Activated CD4-positive, alpha-beta T cell treated with anti-CD3 and anti-CD28 coated beads, Interleukin-2, amount 10 ng/mL, durations not matched to agents 7 days and 5 days (primary cell): ENCODE measurements around the gene MAMDC2. TPM values are rescaled to one million over a fixed set of nuclear protein-coding genes. Genes with fewer than 3 reads are reported as not detected.

ENCODE experiments used
- CTCF ChIA-PET: fragments of 350-600 bp; sonication (Branson Sonifier 250); formaldehyde crosslinking; loops from one replicate; lab custom pipeline; 2021; ENCODE audit warnings: antibody characterized with exemption; lab: Charles Lee
- POLR2A ChIA-PET: fragments of 350-600 bp; sonication (Branson Sonifier 250); formaldehyde crosslinking; loops from one replicate; lab custom pipeline; 2021; ENCODE audit warnings: antibody characterized with exemption; lab: Charles Lee
- DNase-seq: peaks from one replicate; pipeline ENCODE4 v3.0.0-alpha.2; 2020
- H3K27ac Mint-ChIP-seq: one replicate; pipeline ENCODE4 v1.8.0; 2021; ENCODE audit warnings: mild to moderate bottlenecking, moderate library complexity, mixed read lengths
- H3K27me3 Mint-ChIP-seq: one replicate; pipeline ENCODE4 v1.8.0; 2021; ENCODE audit warnings: mixed read lengths
- H3K36me3 Mint-ChIP-seq: one replicate; pipeline ENCODE4 v1.8.0; 2021; ENCODE audit warnings: low read depth, mixed read lengths
- H3K4me1 Mint-ChIP-seq: one replicate; pipeline ENCODE4 v1.8.0; 2021; ENCODE audit warnings: mixed read lengths
- H3K4me3 Mint-ChIP-seq: one replicate; pipeline ENCODE4 v1.8.0; 2021; ENCODE audit warnings: mild to moderate bottlenecking, moderate library complexity, mixed read lengths
- H3K9me3 Mint-ChIP-seq: one replicate; pipeline ENCODE4 v1.8.0; 2021; ENCODE audit warnings: mixed read lengths
- total RNA-seq, 2 experiments: library from RNA; stranded (reverse); gene quantifications; one replicate each; pipeline ENCODE4 v1.2.3, GENCODE V29; 2021

The MAMDC2 gene
- total RNA-seq, 2 experiments from 2014 or later: not detected

DNA sequence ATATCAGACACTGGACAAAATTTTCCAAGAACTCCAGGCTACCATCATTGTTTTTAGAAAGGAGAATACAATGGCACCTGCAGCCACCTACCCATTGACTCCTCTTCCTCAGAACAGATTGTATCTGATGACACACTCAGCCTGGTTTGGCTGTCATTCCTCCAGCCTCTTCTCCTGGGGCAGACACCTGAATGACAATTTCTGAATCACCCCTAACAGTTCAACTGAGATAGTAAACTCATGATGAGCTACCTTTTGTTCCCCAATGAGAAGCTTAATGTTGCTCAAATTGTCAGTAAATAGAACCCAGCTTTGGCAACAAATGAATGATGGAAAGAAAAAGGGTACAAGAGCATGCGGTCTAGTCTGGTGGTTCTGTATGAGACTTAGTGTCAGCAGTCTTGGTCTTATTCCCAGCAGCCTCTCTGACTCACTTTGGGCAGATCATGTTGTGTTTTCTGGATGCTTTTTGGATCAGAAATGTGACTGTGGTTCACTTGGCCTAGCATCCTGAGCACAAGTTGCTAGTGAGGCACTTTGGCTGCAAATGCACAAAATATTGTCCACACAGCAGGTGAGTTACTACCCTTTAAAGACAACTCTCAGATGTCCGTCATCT, 78.3 kb downstream of the MAMDC2 start:
- Mint-ChIP-seq H3K4me3 (no peak overlapping the region), H3K36me3 (no peaks in the 10 kb centered on the region), H3K27me3 (peaks cover 6% of the 10 kb centered on the region), H3K27ac (no peak overlapping the region), H3K9me3 (no peaks in the 10 kb centered on the region), H3K4me1 (no peaks in the 10 kb centered on the region)
- ChIA-PET CTCF (interaction anchor here (0.6 to 1.7 kb wide), 4 partner anchors 9 to 60 kb away, joined by 3 to 6 read pairs (median 4); no protein-coding TSS in a partner anchor), POLR2A (no interaction called here)
- no peak for DNase-seq

GRCh38 chr9:70123695-70124094, 80.0 kb downstream of the MAMDC2 start:
- Mint-ChIP-seq H3K27me3 (peaks cover 6% of the 10 kb centered on the region), H3K9me3 (no peaks in the 10 kb centered on the region), H3K36me3 (no peaks in the 10 kb centered on the region), H3K27ac (no peak overlapping the region), H3K4me1 (no peaks in the 10 kb centered on the region), H3K4me3 (no peak overlapping the region)
- DNase-seq: no peak
- CTCF ChIA-PET: no interaction called here
- POLR2A ChIA-PET: no interaction called here

GRCh38 chr9:70125621-70126263, 82.1 kb downstream of the MAMDC2 start:
- Mint-ChIP-seq H3K36me3 (no peaks in the 10 kb centered on the region), H3K9me3 (no peaks in the 10 kb centered on the region), H3K4me3 (no peak overlapping the region), H3K27ac (no peak overlapping the region), H3K27me3 (no peaks in the 10 kb centered on the region), H3K4me1 (no peaks in the 10 kb centered on the region)
- no peak for DNase-seq
- ChIA-PET POLR2A (no interaction called here), CTCF (no interaction called here)

DNA sequence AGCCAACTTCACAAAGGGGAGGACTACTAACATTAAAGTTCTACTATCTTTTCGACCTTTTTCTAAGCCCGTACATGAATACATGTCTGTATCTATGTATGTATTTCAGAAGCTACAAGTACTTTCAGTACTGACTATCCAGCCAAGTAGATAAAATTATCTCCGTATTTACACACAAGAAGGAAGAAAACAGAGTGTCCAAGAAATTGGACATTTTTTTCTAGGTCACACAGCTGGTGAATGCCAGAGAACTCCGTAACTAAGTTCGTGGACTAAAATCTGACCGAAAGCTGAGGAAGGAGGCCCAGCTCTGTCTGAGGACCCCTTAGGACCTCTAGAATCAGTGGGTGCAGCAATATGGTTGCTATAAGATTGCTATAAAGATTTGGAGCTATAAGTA, 83.4 kb downstream of the MAMDC2 start:
- no peak for DNase-seq
- Mint-ChIP-seq H3K9me3 (no peaks in the 10 kb centered on the region), H3K27ac (no peak overlapping the region), H3K27me3 (no peaks in the 10 kb centered on the region), H3K4me3 (no peak overlapping the region), H3K36me3 (no peaks in the 10 kb centered on the region), H3K4me1 (no peaks in the 10 kb centered on the region)
- POLR2A ChIA-PET: no interaction called here
- CTCF ChIA-PET: no interaction called here

DNA sequence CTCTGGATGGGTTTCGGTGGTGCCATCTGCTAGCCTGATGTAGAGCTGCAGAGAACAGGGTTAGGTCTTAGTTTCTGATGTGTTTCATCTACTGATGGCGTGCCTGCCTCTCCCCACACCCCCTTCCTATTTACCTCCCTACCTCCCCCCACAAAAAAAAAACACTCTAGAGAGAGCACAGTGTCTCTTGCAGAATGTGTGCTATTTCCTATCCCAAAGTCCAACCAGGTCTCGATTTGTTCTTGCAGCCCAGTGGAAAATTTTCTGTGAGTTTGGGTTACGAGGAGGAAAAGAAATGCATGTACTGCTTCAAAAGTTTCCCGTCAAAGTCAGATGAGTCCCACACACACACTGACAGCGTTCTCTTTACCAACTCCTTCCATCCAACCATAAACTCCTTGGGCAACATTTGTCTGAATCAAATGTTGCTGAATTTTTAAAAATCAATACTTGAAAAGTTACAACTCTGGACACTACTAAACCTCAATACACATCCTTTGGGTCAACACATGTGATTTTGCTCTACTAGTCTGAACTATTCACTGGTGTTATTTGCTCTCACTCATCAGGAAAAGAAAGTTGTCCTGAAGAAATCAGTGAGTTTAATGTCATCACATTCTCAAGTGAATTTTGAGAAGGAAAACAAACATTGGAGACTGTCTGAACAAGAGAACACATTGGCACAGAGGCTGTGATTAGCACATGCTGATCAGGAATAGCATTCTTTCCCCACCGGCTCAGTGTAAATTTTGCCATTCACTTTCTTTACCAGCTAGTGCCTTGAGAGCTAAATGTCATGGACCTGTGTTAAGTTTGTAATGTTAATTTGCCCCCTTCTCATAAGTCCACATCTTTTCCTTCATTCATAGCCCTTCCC, 84.1 kb downstream of the MAMDC2 start:
- H3K36me3 Mint-ChIP-seq: no peaks in the 10 kb centered on the region
- no peaks in the 10 kb centered on the region for H3K4me1 Mint-ChIP-seq
- no peak overlapping the region for H3K27ac Mint-ChIP-seq
- no peak overlapping the region for H3K4me3 Mint-ChIP-seq
- POLR2A ChIA-PET: no interaction called here
- CTCF ChIA-PET: no interaction called here
- no peaks in the 10 kb centered on the region for H3K9me3 Mint-ChIP-seq
- no peaks in the 10 kb centered on the region for H3K27me3 Mint-ChIP-seq
- no peak for DNase-seq

DNA sequence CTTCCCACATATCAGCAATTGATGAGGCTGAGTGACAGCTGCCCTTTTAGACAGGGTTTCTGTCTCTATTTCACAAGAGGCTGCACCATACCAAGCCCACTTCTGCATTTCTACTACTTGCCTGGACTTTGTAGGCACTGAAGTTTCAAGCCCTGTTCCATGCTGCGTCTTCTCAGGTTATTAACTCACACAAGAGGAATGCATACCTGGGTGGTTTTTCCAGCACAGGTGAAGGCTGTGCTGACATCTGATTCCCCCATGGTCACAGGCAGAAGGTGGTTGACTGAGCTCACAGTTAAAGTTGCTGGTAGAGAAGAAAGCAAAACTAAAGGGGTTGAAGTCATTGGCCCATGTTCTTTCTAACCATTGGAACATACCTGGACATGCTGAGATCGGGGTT, 86.6 kb downstream of the MAMDC2 start:
- Mint-ChIP-seq H3K36me3 (no peaks in the 10 kb centered on the region), H3K9me3 (no peaks in the 10 kb centered on the region), H3K27ac (no peak overlapping the region), H3K27me3 (no peaks in the 10 kb centered on the region), H3K4me3 (no peak overlapping the region), H3K4me1 (no peaks in the 10 kb centered on the region)
- ChIA-PET CTCF (no interaction called here), POLR2A (no interaction called here)
- no peak for DNase-seq

GRCh38 chr9:70131296-70131695, 87.6 kb downstream of the MAMDC2 start:
- no peaks in the 10 kb centered on the region for H3K27me3 Mint-ChIP-seq
- no peaks in the 10 kb centered on the region for H3K36me3 Mint-ChIP-seq
- H3K9me3 Mint-ChIP-seq: no peaks in the 10 kb centered on the region
- POLR2A ChIA-PET: no interaction called here
- no peak overlapping the region for H3K4me3 Mint-ChIP-seq
- no peak overlapping the region for H3K27ac Mint-ChIP-seq
- CTCF ChIA-PET: no interaction called here
- no peak for DNase-seq
- H3K4me1 Mint-ChIP-seq: no peaks in the 10 kb centered on the region

DNA sequence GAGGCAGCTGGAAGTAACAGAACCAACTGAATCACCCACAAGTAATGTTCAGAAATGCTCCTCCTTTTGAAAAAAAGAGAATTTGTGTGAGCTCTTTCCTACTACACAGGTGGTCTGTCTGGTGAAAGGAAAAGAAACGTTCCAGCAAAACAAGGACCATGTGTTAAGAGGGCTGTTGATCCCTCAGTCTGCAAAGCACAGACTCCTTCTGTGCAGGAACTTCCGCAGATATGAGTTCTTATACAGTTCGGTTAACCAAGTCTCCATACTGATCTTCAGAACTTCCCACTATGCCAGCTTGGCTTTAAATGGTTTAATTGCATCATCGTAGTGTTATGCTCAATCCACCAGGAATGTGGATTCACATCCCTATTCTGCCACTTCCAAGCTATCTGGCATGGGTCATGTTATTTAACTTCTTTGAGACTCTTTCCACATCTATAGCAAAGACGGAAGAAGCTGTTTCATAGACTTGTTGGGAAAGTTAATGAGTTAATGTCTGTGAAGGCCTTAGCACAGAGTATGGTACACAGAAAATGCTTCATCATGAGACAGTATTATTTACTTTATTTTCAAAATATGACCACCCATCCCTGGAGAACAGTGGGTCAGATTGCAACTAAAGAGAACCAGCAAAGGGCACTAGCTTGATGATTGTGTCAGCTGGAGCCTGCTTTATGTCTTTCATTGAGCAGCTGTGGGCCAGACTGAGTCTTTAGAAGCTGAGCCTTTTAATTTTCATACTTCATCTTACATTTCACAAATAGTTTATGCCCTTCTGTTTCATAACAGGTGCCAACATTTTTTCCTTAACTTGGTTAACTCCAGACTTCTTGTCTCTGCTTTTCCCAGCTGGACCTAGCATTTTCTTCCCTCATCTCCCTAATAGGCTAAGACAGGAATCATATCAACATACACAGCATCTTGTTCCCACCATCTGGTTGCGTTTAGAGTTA, 89.9 kb downstream of the MAMDC2 start:
- no peaks in the 10 kb centered on the region for H3K36me3 Mint-ChIP-seq
- ChIA-PET POLR2A (no interaction called here), CTCF (no interaction called here)
- no peak overlapping the region for H3K4me3 Mint-ChIP-seq
- H3K27me3 Mint-ChIP-seq: peaks cover 8% of the 10 kb centered on the region
- H3K9me3 Mint-ChIP-seq: no peaks in the 10 kb centered on the region
- H3K27ac Mint-ChIP-seq: no peak overlapping the region
- H3K4me1 Mint-ChIP-seq: no peaks in the 10 kb centered on the region
- DNase-seq: no peak

DNA sequence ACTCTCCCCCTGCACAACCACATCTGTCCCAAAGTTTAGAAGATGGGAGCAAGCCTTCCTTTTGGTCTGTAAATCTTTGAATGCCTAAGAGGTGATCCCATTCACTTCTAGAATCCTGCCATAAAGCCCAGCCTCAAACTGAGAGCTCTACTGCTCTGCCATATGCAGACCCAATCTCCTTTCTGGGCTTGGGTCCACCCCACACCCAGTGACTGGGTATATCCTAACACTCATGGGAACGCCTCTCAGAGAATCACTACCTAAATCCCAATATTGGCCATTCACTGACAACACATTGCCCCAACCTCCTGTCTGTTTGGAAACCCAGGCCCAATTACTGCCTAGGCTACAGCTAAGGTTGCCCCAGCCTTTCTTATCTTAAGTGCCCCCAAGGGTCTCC, 90.7 kb downstream of the MAMDC2 start:
- ChIA-PET POLR2A (no interaction called here), CTCF (no interaction called here)
- Mint-ChIP-seq H3K27ac (no peak overlapping the region), H3K27me3 (peaks cover 9% of the 10 kb centered on the region), H3K36me3 (no peaks in the 10 kb centered on the region), H3K4me3 (no peak overlapping the region), H3K4me1 (no peaks in the 10 kb centered on the region), H3K9me3 (no peaks in the 10 kb centered on the region)
- DNase-seq: no peak

DNA sequence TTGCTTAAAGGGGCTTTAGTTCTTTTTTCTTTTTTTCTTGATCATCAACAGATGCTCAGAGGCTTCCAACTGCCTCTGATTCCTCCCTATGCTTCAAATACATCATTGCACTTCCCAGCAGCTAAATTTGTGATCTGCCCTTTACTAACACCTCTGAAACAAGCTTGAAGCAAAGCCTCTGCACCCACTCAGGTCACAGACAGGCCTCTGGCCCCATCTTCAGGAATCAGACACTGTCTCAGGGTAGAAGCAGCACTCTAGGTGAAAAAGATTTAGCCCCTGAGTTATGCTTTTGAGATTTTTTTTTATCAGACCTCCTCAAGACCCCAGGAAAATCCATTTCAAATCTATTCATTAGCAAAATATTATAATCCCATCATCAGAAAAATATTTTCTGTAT, 91.5 kb downstream of the MAMDC2 start:
- H3K36me3 Mint-ChIP-seq: no peaks in the 10 kb centered on the region
- H3K4me3 Mint-ChIP-seq: no peak overlapping the region
- ChIA-PET POLR2A (no interaction called here), CTCF (no interaction called here)
- no peaks in the 10 kb centered on the region for H3K9me3 Mint-ChIP-seq
- no peaks in the 10 kb centered on the region for H3K4me1 Mint-ChIP-seq
- no peak for DNase-seq
- H3K27ac Mint-ChIP-seq: no peak overlapping the region
- H3K27me3 Mint-ChIP-seq: peaks cover 9% of the 10 kb centered on the region

DNA sequence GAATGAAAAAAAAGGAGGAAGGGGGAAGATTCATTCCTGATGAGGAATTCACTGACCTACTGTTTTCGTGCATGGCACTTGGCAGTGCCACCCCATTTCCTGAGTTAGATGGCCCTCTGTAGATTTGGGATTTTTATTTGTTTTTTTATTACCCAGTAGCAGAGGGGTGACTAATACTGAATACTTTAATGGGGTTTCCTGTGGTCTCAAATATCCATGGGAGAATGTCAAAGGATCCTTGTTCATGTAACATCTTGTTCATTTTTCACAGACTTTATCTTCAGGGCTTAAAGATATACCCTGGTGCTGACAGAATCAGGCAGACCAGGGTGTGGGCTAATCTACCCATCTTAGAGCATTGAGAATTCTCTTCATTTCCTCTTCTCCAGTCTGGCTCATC, 93.0 kb downstream of the MAMDC2 start:
- no peak overlapping the region for H3K4me3 Mint-ChIP-seq
- POLR2A ChIA-PET: no interaction called here
- no peaks in the 10 kb centered on the region for H3K36me3 Mint-ChIP-seq
- H3K9me3 Mint-ChIP-seq: no peaks in the 10 kb centered on the region
- no peak overlapping the region for H3K27ac Mint-ChIP-seq
- no peaks in the 10 kb centered on the region for H3K4me1 Mint-ChIP-seq
- H3K27me3 Mint-ChIP-seq: peaks cover 9% of the 10 kb centered on the region
- CTCF ChIA-PET: no interaction called here
- no peak for DNase-seq

GRCh38 chr9:70137577-70137976, 93.9 kb downstream of the MAMDC2 start:
- Mint-ChIP-seq H3K27ac (no peak overlapping the region), H3K4me3 (no peak overlapping the region), H3K9me3 (no peaks in the 10 kb centered on the region), H3K36me3 (no peaks in the 10 kb centered on the region), H3K4me1 (no peaks in the 10 kb centered on the region), H3K27me3 (peaks cover 9% of the 10 kb centered on the region)
- POLR2A ChIA-PET: no interaction called here
- CTCF ChIA-PET: no interaction called here
- DNase-seq: no peak
